GM18517 (cell line): ENCODE measurements around the gene SUCLG2.

Experiments
- ATAC-seq: cut with Tn5 transposase; IDR thresholded peaks from one replicate; pipeline ENCODE4 v1.9.1; 2021; ENCODE audit warnings: mild to moderate bottlenecking, moderate library complexity; ENCODE audit not compliant: unreplicated experiment

The SUCLG2 gene

GRCh38 chr3:67650084-67650483 is 4.3 kb downstream of the SUCLG2 start:
- no peak for ATAC-seq

- ATAC-seq: no peak
Observed at GRCh38 chr3:67649681-67650080, 4.7 kb downstream of the SUCLG2 start.

GRCh38 chr3:67648701-67649100 is 5.7 kb downstream of the SUCLG2 start:
- no peak for ATAC-seq

GRCh38 chr3:67648229-67648628 is 6.2 kb downstream of the SUCLG2 start:
- no peak for ATAC-seq

- ATAC-seq: no peak
Observed at GRCh38 chr3:67647390-67647878, 7.0 kb downstream of the SUCLG2 start.

- ATAC-seq: no peak
Observed at GRCh38 chr3:67646586-67647234, 7.7 kb downstream of the SUCLG2 start.

GRCh38 chr3:67644827-67645226 is 9.6 kb downstream of the SUCLG2 start:
- no peak for ATAC-seq

GRCh38 chr3:67642734-67643133 is 11.7 kb downstream of the SUCLG2 start:
- ATAC-seq: no peak

GRCh38 chr3:67642190-67642589 is 12.2 kb downstream of the SUCLG2 start:
- ATAC-seq: no peak

GRCh38 chr3:67641451-67641850 is 13.0 kb downstream of the SUCLG2 start:
- ATAC-seq: no peak

- ATAC-seq: no peak
Observed at GRCh38 chr3:67640023-67640660, 14.3 kb downstream of the SUCLG2 start.

- no peak for ATAC-seq
Observed at GRCh38 chr3:67637255-67637900, 17.0 kb downstream of the SUCLG2 start.

- ATAC-seq: no peak
Observed at GRCh38 chr3:67635806-67636205, 18.6 kb downstream of the SUCLG2 start.

GRCh38 chr3:67635257-67635656 is 19.2 kb downstream of the SUCLG2 start:
- no peak for ATAC-seq

- no peak for ATAC-seq
Observed at GRCh38 chr3:67630666-67631362, 23.6 kb downstream of the SUCLG2 start.

- ATAC-seq: no peak
Observed at GRCh38 chr3:67624687-67625086, 29.7 kb downstream of the SUCLG2 start.

- no peak for ATAC-seq
Observed at GRCh38 chr3:67624078-67624477, 30.3 kb downstream of the SUCLG2 start.

GRCh38 chr3:67622652-67623051 is 31.8 kb downstream of the SUCLG2 start:
- ATAC-seq: no peak

GRCh38 chr3:67620869-67621268 is 33.5 kb downstream of the SUCLG2 start:
- no peak for ATAC-seq

- no peak for ATAC-seq
Observed at GRCh38 chr3:67619991-67620390, 34.4 kb downstream of the SUCLG2 start.

GRCh38 chr3:67617518-67617917 is 36.9 kb downstream of the SUCLG2 start:
- ATAC-seq: no peak

GRCh38 chr3:67616046-67616445 is 38.4 kb downstream of the SUCLG2 start:
- no peak for ATAC-seq
